ENCODE measurements around the gene ZNF784. TPM values are rescaled to one million over a fixed set of nuclear protein-coding genes. Genes with fewer than 3 reads are reported as not detected.

ZNF784 gene
- total and polyA plus RNA-seq, 9 of the 15 experiments (the other 6 are each of a cell fraction or from before 2014, with no cell fraction given): 0.14 to 6.1 (median 2.1) TPM

DNA sequence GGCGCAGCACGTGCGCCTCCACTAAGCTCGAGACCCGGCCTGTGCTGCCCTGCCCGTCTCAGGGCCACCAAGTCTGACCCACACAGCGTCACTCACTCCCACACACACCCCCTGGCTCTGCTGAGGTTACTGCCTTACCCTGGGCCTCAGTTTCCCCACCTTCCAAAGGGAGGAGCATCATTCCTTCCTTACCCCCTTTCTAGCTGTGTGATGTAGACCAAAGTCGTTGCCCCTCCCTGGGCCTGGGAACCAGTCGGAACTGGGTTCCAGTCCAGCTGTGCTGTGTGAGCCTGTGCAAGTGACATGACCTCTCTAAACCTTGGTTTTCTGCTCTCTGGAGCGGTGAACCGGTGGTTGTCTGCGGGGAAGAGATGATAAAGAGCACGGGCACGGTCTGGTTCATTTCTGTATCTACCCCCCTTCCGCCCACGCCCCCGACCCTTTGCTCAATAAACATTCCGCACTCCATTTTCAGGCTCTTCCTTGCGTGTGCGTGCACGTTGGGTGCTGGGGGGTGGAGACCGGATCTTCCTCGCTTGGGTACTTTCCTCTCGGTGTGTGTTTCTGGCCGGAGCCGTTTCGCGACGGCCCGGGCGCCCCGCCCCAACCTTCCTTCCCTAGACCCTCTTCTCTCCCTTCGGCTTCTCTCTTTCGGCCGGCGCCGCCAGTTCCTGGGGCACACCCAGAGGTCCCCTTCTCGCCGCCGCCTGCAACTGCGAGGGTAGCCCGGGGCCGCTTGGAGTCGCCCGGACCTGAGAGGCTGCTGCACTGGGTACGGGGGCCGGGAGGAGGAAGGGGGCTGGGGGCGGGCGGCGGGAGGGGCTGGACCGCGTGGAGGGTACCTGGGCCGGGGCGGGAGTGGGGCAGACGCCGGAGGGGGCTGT lies 18.9 kb upstream of the ZNF784 start, which contains the start of gene ZNF581:
Gene ZNF581, plus strand, starts transcription at position 647 of the 884 bp plus-strand sequence. CDS start 923 bp downstream, outside the sequence.
- H3K4me3 ChIP-seq: peak within 1 kb of the TSS; percentile 94
- peak within 1 kb of the TSS; percentile 74 for H3K27ac ChIP-seq (ENCODE audit: extremely low read depth, low read depth, low read length)
- intact Hi-C loops (cut with micrococcal nuclease) (no loop called here), in situ Hi-C loops (cut with MboI) (loop anchor here (25.0 kb wide), 2 partner anchors 506 to 669 kb away; partner anchors contain the start of genes TNNT1 and ZSCAN5A)
- H3K4me1 ChIP-seq (replicated peaks in 1 of 2; ENCODE audit: control insufficient read depth in 2 of 2, insufficient read depth in 2 of 2, low read length in 2 of 2): peaks cover 43 to 71% of the 10 kb centered on the region in 2 experiments
- CTCF ChIA-PET (ENCODE audit: low intra/inter-chr PET ratio): interaction anchor here (0.6 kb wide), 1 partner anchor 681 kb away, joined by 6 read pairs; no protein-coding TSS in a partner anchor
- no peaks in the 10 kb centered on the region for H3K27me3 ChIP-seq (ENCODE audit: control insufficient read depth in 2 of 2, insufficient read depth in 2 of 2, low read length in 2 of 2)
- no peaks in the 10 kb centered on the region for H3K9me3 ChIP-seq (replicated peaks; ENCODE audit: control insufficient read depth, insufficient read depth, low read depth, low read length)
- BruUV-seq (replicated peaks): no TSS peak
- H3K9ac ChIP-seq (ENCODE audit: insufficient read depth in 1 of 2, low read depth in 2 of 2, low read length in 2 of 2): peak within 1 kb of the TSS; percentile 88 to 98
- H2AFZ ChIP-seq (ENCODE audit: low read depth, low read length): 0 out of 2 replicates have a peak within 1 kb of the TSS, but pooled peaks have one; percentile 10
- ATAC-seq (peak; percentile 69), DNase-seq (ENCODE audit: extremely low read depth in 1 of 4, low spot score in 3 of 4) (peak; percentile 63 to 87 (median 79)), FAIRE-seq (peak; percentile 92)
- POLR2A ChIA-PET: interaction anchor here (0.6 to 2.3 kb wide), 3 partner anchors 11 to 497 kb away, joined by 3 to 8 read pairs (median 4); partner anchors contain the start of gene U2AF2
- peaks cover 36% of the 10 kb centered on the region; the same call in 2 of the 3 replicates for H3K36me3 ChIP-seq (ENCODE audit: control insufficient read depth, insufficient read depth, low read length)
- H3K4me2 ChIP-seq (ENCODE audit: insufficient read depth, low read length): peak within 1 kb of the TSS; percentile 90
- no peaks in the 10 kb centered on the region for H3K9me1 ChIP-seq (ENCODE audit: control insufficient read depth, insufficient read depth, low read length)
- 3% methylated on average over 34 of the region's 56 CpGs for WGBS (ENCODE audit: insufficient coverage, low coverage, missing lambda C conversion rate)
- no peaks in the 10 kb centered on the region for H4K20me1 ChIP-seq (replicated peaks; ENCODE audit: control insufficient read depth, insufficient read depth, low read length)
- H3K79me2 ChIP-seq (ENCODE audit: control insufficient read depth, insufficient read depth, low read length): peaks cover 79% of the 10 kb centered on the region
- TF ChIP-seq E2F3 (CRISPR knock-in tag; IDR thresholded peaks at IDR 0.05): no peak
- peak; percentile 84 for TF ChIP-seq SP1 (CRISPR knock-in tag; IDR thresholded peaks at IDR 0.05)
- TF ChIP-seq, protein P1, sequence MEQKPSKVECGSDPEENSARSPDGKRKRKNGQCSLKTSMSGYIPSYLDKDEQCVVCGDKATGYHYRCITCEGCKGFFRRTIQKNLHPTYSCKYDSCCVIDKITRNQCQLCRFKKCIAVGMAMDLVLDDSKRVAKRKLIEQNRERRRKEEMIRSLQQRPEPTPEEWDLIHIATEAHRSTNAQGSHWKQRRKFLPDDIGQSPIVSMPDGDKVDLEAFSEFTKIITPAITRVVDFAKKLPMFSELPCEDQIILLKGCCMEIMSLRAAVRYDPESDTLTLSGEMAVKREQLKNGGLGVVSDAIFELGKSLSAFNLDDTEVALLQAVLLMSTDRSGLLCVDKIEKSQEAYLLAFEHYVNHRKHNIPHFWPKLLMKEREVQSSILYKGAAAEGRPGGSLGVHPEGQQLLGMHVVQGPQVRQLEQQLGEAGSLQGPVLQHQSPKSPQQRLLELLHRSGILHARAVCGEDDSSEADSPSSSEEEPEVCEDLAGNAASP (IDR thresholded peaks at IDR 0.05): no peak
- TF ChIP-seq ARID1B (IDR thresholded peaks at IDR 0.05): no peak
- no peak for TF ChIP-seq SRSF9 (IDR thresholded peaks at IDR 0.05; ENCODE audit: borderline replicate concordance, low read depth, low read length)
- no peak for TF ChIP-seq MAFF (IDR thresholded peaks at IDR 0.05; ENCODE audit: low read length)
- TF ChIP-seq, protein P2, sequence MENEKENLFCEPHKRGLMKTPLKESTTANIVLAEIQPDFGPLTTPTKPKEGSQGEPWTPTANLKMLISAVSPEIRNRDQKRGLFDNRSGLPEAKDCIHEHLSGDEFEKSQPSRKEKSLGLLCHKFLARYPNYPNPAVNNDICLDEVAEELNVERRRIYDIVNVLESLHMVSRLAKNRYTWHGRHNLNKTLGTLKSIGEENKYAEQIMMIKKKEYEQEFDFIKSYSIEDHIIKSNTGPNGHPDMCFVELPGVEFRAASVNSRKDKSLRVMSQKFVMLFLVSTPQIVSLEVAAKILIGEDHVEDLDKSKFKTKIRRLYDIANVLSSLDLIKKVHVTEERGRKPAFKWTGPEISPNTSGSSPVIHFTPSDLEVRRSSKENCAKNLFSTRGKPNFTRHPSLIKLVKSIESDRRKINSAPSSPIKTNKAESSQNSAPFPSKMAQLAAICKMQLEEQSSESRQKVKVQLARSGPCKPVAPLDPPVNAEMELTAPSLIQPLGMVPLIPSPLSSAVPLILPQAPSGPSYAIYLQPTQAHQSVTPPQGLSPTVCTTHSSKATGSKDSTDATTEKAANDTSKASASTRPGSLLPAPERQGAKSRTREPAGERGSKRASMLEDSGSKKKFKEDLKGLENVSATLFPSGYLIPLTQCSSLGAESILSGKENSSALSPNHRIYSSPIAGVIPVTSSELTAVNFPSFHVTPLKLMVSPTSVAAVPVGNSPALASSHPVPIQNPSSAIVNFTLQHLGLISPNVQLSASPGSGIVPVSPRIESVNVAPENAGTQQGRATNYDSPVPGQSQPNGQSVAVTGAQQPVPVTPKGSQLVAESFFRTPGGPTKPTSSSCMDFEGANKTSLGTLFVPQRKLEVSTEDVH (IDR thresholded peaks at IDR 0.05; ENCODE audit: low read depth, partially characterized antibody): peak; percentile 65
- no peak for TF ChIP-seq MED1 (CRISPR knock-in tag; IDR thresholded peaks at IDR 0.05; ENCODE audit: borderline replicate concordance)
- TF ChIP-seq ZNF644 (tag; IDR thresholded peaks at IDR 0.05; ENCODE audit: low read depth): no peak
- TF ChIP-seq, protein P3, sequence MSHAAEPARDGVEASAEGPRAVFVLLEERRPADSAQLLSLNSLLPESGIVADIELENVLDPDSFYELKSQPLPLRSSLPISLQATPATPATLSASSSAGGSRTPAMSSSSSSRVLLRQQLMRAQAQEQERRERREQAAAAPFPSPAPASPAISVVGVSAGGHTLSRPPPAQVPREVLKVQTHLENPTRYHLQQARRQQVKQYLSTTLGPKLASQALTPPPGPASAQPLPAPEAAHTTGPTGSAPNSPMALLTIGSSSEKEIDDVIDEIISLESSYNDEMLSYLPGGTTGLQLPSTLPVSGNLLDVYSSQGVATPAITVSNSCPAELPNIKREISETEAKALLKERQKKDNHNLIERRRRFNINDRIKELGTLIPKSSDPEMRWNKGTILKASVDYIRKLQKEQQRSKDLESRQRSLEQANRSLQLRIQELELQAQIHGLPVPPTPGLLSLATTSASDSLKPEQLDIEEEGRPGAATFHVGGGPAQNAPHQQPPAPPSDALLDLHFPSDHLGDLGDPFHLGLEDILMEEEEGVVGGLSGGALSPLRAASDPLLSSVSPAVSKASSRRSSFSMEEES (CRISPR knock-in tag; IDR thresholded peaks at IDR 0.05): no peak
- TF ChIP-seq SMARCE1 (IDR thresholded peaks at IDR 0.05): no peak
- TF ChIP-seq SMAD1 (IDR thresholded peaks at IDR 0.05; ENCODE audit: low read depth, low read length, partially characterized antibody): peak; percentile 52

Measured in K562 (cell line).